ENCODE results near the gene VRK1.

The VRK1 gene

DNA sequence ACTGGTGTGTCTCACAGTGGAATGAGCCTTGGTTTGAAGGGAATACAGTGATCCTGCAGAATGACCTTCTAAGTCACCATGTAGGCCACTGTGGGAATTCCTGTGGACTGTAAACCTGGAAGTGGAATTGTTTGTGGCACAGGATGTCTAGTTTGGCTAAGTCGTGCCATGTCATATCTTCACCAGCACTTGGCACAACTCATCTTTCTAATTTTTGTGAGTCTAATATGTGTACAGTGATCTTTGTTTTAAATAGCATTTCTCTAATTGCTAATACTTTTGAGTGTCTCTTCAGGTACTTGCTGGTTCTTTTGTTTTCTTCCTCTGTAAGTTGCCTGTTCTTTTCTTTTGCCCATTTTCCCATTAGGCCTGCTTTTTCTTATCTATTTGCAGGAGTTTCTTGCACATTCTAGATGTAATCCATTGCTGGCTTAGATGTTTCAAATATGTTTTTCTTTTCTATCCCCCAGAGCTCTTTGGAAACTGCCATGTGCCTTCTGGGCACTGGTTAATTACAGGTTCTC, 112.7 kb downstream of the VRK1 start:
- no peak for TF ChIP-seq POLR2AphosphoS5 (IDR thresholded peaks at IDR 0.05; ENCODE audit: low read depth, low read length)
- no peak for TF ChIP-seq POLR2A (IDR thresholded peaks at IDR 0.05; ENCODE audit: low read depth, low read length)
- no peak for TF ChIP-seq TAF1 (IDR thresholded peaks at IDR 0.05; ENCODE audit: borderline replicate concordance, low read depth, low read length)
- FAIRE-seq (no peak), DNase-seq (ENCODE audit: insufficient read length) (no peak)

- TF ChIP-seq POLR2AphosphoS5 (IDR thresholded peaks at IDR 0.05; ENCODE audit: low read depth, low read length) (no peak), TAF1 (IDR thresholded peaks at IDR 0.05; ENCODE audit: borderline replicate concordance, low read depth, low read length) (no peak), POLR2A (IDR thresholded peaks at IDR 0.05; ENCODE audit: low read depth, low read length) (no peak)
- no peak for FAIRE-seq
- no peak for DNase-seq (ENCODE audit: insufficient read length)
Measured at GRCh38 chr14:96911499-96912149, 114.4 kb downstream of the VRK1 start.

GRCh38 chr14:96914571-96915128, 117.5 kb downstream of the VRK1 start:
- FAIRE-seq = no peak
- no peak for DNase-seq (ENCODE audit: insufficient read length)
- TF ChIP-seq POLR2A (IDR thresholded peaks at IDR 0.05; ENCODE audit: low read depth, low read length) (no peak), POLR2AphosphoS5 (IDR thresholded peaks at IDR 0.05; ENCODE audit: low read depth, low read length) (no peak), TAF1 (IDR thresholded peaks at IDR 0.05; ENCODE audit: borderline replicate concordance, low read depth, low read length) (no peak)

- DNase-seq (ENCODE audit: insufficient read length) (no peak), FAIRE-seq (no peak)
- TF ChIP-seq POLR2AphosphoS5 (IDR thresholded peaks at IDR 0.05; ENCODE audit: low read depth, low read length) (no peak), POLR2A (IDR thresholded peaks at IDR 0.05; ENCODE audit: low read depth, low read length) (no peak), TAF1 (IDR thresholded peaks at IDR 0.05; ENCODE audit: borderline replicate concordance, low read depth, low read length) (no peak)
Measured at GRCh38 chr14:96915478-96915877, 118.3 kb downstream of the VRK1 start.

DNA sequence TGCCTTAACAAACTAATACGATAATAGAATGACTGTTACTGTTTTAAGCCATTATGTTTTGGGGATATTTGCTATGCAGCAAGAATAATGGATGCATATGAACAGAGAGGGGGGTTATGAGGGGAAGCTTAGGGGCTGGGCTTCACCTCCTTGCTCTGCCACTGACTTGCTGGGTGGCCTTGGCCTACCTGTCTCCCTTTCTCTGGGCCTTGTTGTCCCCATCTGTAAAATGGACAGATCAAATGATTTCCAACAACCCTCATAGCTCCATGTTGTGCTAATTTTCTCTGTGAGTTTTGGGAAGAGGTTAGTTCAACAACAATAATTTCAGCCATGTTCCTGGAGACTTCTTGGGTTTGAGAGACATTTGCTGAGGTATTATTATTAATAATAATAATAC, 119.6 kb downstream of the VRK1 start:
- TF ChIP-seq TAF1 (IDR thresholded peaks at IDR 0.05; ENCODE audit: borderline replicate concordance, low read depth, low read length) (no peak), POLR2AphosphoS5 (IDR thresholded peaks at IDR 0.05; ENCODE audit: low read depth, low read length) (no peak), POLR2A (IDR thresholded peaks at IDR 0.05; ENCODE audit: low read depth, low read length) (no peak)
- DNase-seq (ENCODE audit: insufficient read length) (no peak), FAIRE-seq (no peak)

- DNase-seq (ENCODE audit: insufficient read length) = no peak
- FAIRE-seq = no peak
- no peak for TF ChIP-seq POLR2A (IDR thresholded peaks at IDR 0.05; ENCODE audit: low read depth, low read length)
- TF ChIP-seq POLR2AphosphoS5 (IDR thresholded peaks at IDR 0.05; ENCODE audit: low read depth, low read length) = no peak
- no peak for TF ChIP-seq TAF1 (IDR thresholded peaks at IDR 0.05; ENCODE audit: borderline replicate concordance, low read depth, low read length)
Measured at GRCh38 chr14:96917442-96917963, 120.3 kb downstream of the VRK1 start.

DNA sequence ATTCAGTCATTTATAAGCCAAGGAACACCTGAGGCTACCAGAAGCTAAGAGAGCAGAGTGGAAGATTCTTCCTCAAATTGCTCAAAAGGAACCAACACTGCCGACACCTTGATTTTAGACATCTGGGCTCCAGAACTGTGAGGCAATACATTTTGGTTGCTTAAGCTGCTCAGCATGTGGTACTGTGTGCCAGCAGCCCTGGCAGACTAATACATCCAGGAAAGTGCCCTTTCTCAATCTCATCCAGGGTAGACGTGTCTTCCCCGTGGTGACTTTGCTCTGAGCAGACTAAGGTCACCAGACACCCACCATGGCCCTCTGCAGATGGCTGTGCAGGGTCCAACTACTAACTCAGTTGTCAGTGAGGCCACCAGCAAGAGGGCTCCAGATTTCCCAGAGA, 122.8 kb downstream of the VRK1 start:
- no peak for TF ChIP-seq TAF1 (IDR thresholded peaks at IDR 0.05; ENCODE audit: borderline replicate concordance, low read depth, low read length)
- FAIRE-seq = no peak
- no peak for DNase-seq (ENCODE audit: insufficient read length)

- DNase-seq (ENCODE audit: insufficient read length) (no peak), FAIRE-seq (no peak)
- no peak for TF ChIP-seq TAF1 (IDR thresholded peaks at IDR 0.05; ENCODE audit: borderline replicate concordance, low read depth, low read length)
- TF ChIP-seq POLR2AphosphoS5 (IDR thresholded peaks at IDR 0.05; ENCODE audit: low read depth, low read length) = no peak
- no peak for TF ChIP-seq POLR2A (IDR thresholded peaks at IDR 0.05; ENCODE audit: low read depth, low read length)
Measured at GRCh38 chr14:96920820-96921219, 123.6 kb downstream of the VRK1 start.

DNA sequence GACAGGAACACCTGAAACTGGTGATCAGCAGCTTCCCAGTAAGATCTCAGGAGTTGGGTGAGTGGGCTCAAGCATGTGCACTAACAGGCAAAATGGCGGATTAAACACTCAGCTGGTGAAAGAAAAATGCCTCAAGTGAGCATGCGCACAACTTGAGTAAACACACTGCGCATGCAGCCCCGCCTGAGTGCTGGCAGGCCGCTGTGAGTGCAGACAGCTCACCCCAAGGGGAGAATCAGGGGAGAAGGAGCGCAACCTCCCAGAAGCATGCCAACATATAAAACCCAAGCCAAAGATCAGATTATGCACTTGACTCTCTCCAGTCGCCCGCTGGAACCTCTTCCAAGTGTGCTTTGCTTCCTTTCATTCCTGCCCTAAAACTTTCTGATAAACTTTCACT, 125.8 kb downstream of the VRK1 start:
- DNase-seq (ENCODE audit: insufficient read length) = no peak
- TF ChIP-seq POLR2A (IDR thresholded peaks at IDR 0.05; ENCODE audit: low read depth, low read length) = no peak
- TF ChIP-seq POLR2AphosphoS5 (IDR thresholded peaks at IDR 0.05; ENCODE audit: low read depth, low read length) = no peak
- TF ChIP-seq TAF1 (IDR thresholded peaks at IDR 0.05; ENCODE audit: borderline replicate concordance, low read depth, low read length) = no peak
- no peak for FAIRE-seq

DNA sequence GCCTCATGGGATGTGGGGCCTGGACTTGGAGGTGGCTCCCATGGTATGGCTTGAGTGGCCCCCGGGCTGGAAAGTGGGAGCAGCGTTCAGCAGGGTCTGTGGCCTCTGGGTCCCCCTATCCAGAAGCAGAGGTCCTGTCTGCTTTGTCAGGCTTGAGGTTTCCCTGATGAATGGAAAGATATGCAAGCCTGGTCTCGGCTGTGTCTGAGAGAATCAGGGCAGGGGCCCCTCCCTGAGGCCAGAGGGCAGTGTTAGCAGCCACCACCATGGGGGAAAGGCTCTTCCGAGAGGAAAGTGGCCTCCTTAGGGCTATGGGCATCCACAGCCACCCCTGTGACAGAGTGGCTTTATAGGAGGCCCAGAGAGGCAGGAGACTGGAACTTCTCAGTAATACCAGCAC, 128.2 kb downstream of the VRK1 start:
- no peak for DNase-seq (ENCODE audit: insufficient read length)
- FAIRE-seq = no peak
- TF ChIP-seq POLR2AphosphoS5 (IDR thresholded peaks at IDR 0.05; ENCODE audit: low read depth, low read length) = no peak
- TF ChIP-seq POLR2A (IDR thresholded peaks at IDR 0.05; ENCODE audit: low read depth, low read length) = no peak
- TF ChIP-seq TAF1 (IDR thresholded peaks at IDR 0.05; ENCODE audit: borderline replicate concordance, low read depth, low read length) = no peak

GRCh38 chr14:96926001-96926400, 128.8 kb downstream of the VRK1 start:
- FAIRE-seq (no peak), DNase-seq (ENCODE audit: insufficient read length) (no peak)
- TF ChIP-seq TAF1 (IDR thresholded peaks at IDR 0.05; ENCODE audit: borderline replicate concordance, low read depth, low read length) = no peak
- no peak for TF ChIP-seq POLR2AphosphoS5 (IDR thresholded peaks at IDR 0.05; ENCODE audit: low read depth, low read length)
- no peak for TF ChIP-seq POLR2A (IDR thresholded peaks at IDR 0.05; ENCODE audit: low read depth, low read length)

GRCh38 chr14:96928779-96929380, 131.7 kb downstream of the VRK1 start:
- FAIRE-seq (no peak), DNase-seq (ENCODE audit: insufficient read length) (no peak)
- TF ChIP-seq POLR2AphosphoS5 (IDR thresholded peaks at IDR 0.05; ENCODE audit: low read depth, low read length) = no peak
- TF ChIP-seq POLR2A (IDR thresholded peaks at IDR 0.05; ENCODE audit: low read depth, low read length) = no peak
